IgD-negative memory B cell (primary cell): ENCODE data around the gene CFAP69. TPM values are rescaled to one million over a fixed set of nuclear protein-coding genes. Genes with fewer than 3 reads are reported as not detected.
"Not testable (repeated sequence)": the region's sequence is repeated elsewhere in the genome, so short reads cannot be mapped to it uniquely, and the experiment has no call there.

Experiments
- H3K27ac Mint-ChIP-seq, 3 donors: one replicate each; pipeline ENCODE4 v1.8.0; 2020 to 2022; ENCODE audit warnings: mild to moderate bottlenecking in 3 of 3, mixed read lengths in 3 of 3, moderate library complexity in 1 of 3
- H3K27me3 Mint-ChIP-seq: one replicate; pipeline ENCODE4 v1.8.0; 2021; ENCODE audit warnings: mixed read lengths
- H3K36me3 Mint-ChIP-seq: one replicate; pipeline ENCODE4 v1.8.0; 2020; ENCODE audit warnings: mild to moderate bottlenecking, mixed read lengths
- H3K4me1 Mint-ChIP-seq, 3 donors: one replicate each; pipeline ENCODE4 v1.8.0; 2020 to 2022; ENCODE audit warnings: mixed read lengths in 3 of 3, mild to moderate bottlenecking in 1 of 3
- H3K4me3 Mint-ChIP-seq, 4 donors: one replicate each; pipeline ENCODE4 v1.8.0; 2020 to 2022; ENCODE audit warnings: mild to moderate bottlenecking in 4 of 4, mixed read lengths in 4 of 4, moderate library complexity in 3 of 4
- H3K9me3 Mint-ChIP-seq, 3 donors: one replicate each; pipeline ENCODE4 v1.8.0; 2020 to 2021; ENCODE audit warnings: mixed read lengths in 3 of 3, mild to moderate bottlenecking in 1 of 3
- polyA plus RNA-seq: library from polyadenylated mRNA; unstranded; fragments of 300-500 nt; fragmentation: Illumina TruSeq; gene quantifications from one replicate; pipeline ENCODE4 v1.2.3, GENCODE V29; 2021

Gene CFAP69
- polyA plus RNA-seq, 1 donor from 2014 or later, result 0.54 TPM

DNA sequence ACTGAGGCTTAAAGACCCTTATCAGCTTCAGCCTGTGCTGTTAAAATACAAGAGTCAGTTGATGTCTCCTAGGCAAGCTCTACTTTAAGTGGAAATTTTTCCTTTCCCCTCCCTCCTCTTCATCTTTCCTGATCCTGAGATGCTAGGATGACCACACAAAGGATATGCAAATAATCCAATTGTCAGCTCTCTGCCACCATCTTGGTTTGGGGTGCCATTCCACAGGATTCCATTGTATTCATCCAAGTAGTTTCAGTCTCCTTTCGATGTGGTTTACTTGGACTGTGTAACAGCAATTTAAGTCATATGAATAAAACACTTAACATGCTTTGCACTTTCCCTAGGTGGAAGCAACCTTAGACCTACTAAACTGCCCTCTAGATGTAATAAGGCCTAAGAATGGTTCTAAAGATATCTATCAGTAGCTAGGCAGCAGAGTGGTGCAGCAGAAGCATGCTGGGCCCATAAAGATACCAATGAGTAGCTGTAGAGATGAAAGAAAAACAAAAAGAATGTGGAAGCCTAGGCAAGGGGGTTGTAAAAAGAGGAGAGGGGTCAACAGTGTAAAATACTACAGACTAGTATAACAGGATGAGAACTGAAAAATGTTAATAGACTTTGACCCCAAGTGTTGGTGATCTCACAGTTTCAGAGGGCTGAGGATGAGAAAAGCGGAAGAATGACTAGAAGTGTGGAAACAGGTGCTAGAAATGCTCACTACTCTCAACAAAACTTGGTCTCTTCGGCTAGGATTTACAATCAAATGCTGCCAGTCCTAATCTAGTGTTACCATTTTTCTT lies 2.4 kb upstream of the CFAP69 start:
- H3K4me1 Mint-ChIP-seq, result peaks cover 22 to 31% (median 25%) of the 10 kb centered on the region in 3 donors
- H3K27ac Mint-ChIP-seq, result peak overlapping the region in 1 of 3 donors; percentile 74
- peak overlapping the region in 1 of 4 donors; percentile 60 for H3K4me3 Mint-ChIP-seq
- H3K36me3 Mint-ChIP-seq, result peaks cover 4% of the 10 kb centered on the region
- no peaks in the 10 kb centered on the region for H3K9me3 Mint-ChIP-seq
- H3K27me3 Mint-ChIP-seq, result peaks cover 12% of the 10 kb centered on the region

GRCh38 chr7:90243556-90243955 lies 1.4 kb upstream of the CFAP69 start:
- Mint-ChIP-seq H3K27ac (peak overlapping the region; percentile 10 to 74 (median 72)), H3K4me1 (peaks cover 22 to 27% (median 25%) of the 10 kb centered on the region in 3 donors), H3K9me3 (no peaks in the 10 kb centered on the region), H3K4me3 (peak overlapping the region in 3 of 4 donors; percentile 63 to 91 (median 91)), H3K36me3 (peaks cover 4% of the 10 kb centered on the region), H3K27me3 (peaks cover 12% of the 10 kb centered on the region)

- H3K27ac Mint-ChIP-seq, result peak overlapping the region; percentile 40 to 88 (median 72)
- peaks cover 4% of the 10 kb centered on the region for H3K36me3 Mint-ChIP-seq
- peaks cover 24 to 25% (median 24%) of the 10 kb centered on the region in 3 donors for H3K4me1 Mint-ChIP-seq
- no peaks in the 10 kb centered on the region for H3K9me3 Mint-ChIP-seq
- peaks cover 12% of the 10 kb centered on the region for H3K27me3 Mint-ChIP-seq
- peak overlapping the region; percentile 91 to 95 (median 92) for H3K4me3 Mint-ChIP-seq
Measured at GRCh38 chr7:90244565-90244908, 437 bp upstream of the CFAP69 start.

- peaks cover 4% of the 10 kb centered on the region for H3K36me3 Mint-ChIP-seq
- peak overlapping the region; percentile 91 to 95 (median 92) for H3K4me3 Mint-ChIP-seq
- peaks cover 19% of the 10 kb centered on the region for H3K27me3 Mint-ChIP-seq
- H3K4me1 Mint-ChIP-seq, result peaks cover 22 to 25% (median 24%) of the 10 kb centered on the region in 3 donors
- no peaks in the 10 kb centered on the region for H3K9me3 Mint-ChIP-seq
- peak overlapping the region in 2 of 3 donors; percentile 40 to 72 for H3K27ac Mint-ChIP-seq
Measured at GRCh38 chr7:90246171-90246570, 1.2 kb downstream of the CFAP69 start.

DNA sequence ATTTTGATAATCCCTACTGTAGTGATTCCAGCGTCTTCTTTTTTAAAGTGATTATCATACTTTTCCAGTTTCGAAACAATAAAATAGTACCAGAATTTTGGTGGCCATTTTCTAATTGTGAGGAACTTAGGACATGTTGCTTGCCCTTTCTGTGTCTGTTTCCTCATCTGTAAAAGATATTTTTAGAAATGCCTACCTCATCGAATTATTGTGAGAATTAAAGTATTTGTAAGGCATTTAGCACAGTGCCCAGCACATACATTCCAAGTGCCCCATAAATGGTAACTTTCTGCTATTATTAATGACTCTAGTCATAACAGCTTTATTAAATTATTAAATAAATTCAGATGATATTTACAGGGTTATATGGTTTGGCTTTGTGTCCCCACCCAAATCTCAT lies 3.7 kb downstream of the CFAP69 start:
- Mint-ChIP-seq H3K9me3 (no peaks in the 10 kb centered on the region), H3K27ac (peak overlapping the region in 1 of 3 donors; percentile 64), H3K36me3 (peaks cover 4% of the 10 kb centered on the region), H3K4me1 (peaks cover 15 to 17% (median 16%) of the 10 kb centered on the region in 3 donors), H3K27me3 (peaks cover 19% of the 10 kb centered on the region), H3K4me3 (peak overlapping the region in 1 of 4 donors; percentile 42)

DNA sequence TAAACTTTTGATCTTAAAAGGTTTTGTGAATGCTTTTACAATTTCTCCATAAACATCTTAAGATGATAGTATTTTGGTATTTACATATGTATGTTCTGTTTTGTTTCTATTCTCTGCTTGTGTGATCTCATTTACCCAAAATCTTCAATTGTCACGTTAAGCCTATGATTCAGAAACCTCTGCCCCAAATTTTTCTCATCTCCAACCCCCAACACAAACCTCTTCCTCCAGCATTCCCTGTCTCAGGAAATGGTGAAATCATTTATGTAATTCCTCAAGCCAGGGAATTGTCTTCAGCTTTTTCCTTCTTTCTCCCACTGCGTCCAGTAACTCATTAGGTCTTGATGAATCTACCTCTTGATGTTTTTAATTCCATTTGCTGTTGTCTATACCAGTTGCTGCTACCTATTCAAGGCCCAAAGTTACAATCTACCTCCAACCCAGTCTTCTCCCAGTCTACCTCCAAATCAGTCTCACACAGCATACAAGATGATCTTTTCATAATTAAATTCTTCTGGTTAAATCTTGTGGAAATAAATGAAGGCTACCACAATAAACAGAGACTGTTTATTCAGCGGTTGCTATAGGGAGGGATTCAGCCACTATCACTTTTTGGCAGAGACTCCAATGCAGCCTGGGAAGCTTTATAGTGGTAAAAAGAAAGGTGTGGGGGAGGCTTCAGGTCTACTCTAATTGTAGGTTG lies 5.8 kb downstream of the CFAP69 start:
- H3K27me3 Mint-ChIP-seq, result peaks cover 20% of the 10 kb centered on the region

GRCh38 chr7:90251304-90251635 lies 6.3 kb downstream of the CFAP69 start:
- peaks cover 16% of the 10 kb centered on the region for H3K27me3 Mint-ChIP-seq
- no peak overlapping the region for H3K4me3 Mint-ChIP-seq
- H3K4me1 Mint-ChIP-seq, result peaks cover 0 to 3% (median 1%) of the 10 kb centered on the region in 3 donors
- no peaks in the 10 kb centered on the region for H3K9me3 Mint-ChIP-seq
- H3K36me3 Mint-ChIP-seq, result peaks cover 2% of the 10 kb centered on the region
- H3K27ac Mint-ChIP-seq, result no peak overlapping the region

More for the DNA sequence above, 5.8 kb downstream of the CFAP69 start:
- Mint-ChIP-seq H3K36me3 (peaks cover 2% of the 10 kb centered on the region), H3K4me1 (peaks cover 3 to 5% (median 3%) of the 10 kb centered on the region in 3 donors), H3K4me3 (peak overlapping the region in 1 of 4 donors; percentile 9), H3K27ac (no peak overlapping the region), H3K9me3 (no peaks in the 10 kb centered on the region)

- H3K4me3 Mint-ChIP-seq, H3K4me1 Mint-ChIP-seq, H3K27me3 Mint-ChIP-seq, H3K36me3 Mint-ChIP-seq, H3K9me3 Mint-ChIP-seq, H3K27ac Mint-ChIP-seq: not testable (repeated sequence)
Measured at GRCh38 chr7:90256011-90256410, 11.0 kb downstream of the CFAP69 start.

- Mint-ChIP-seq H3K9me3 (no peaks in the 10 kb centered on the region), H3K27me3 (peaks cover 3% of the 10 kb centered on the region), H3K27ac (no peak overlapping the region), H3K4me1 (no peaks in the 10 kb centered on the region), H3K4me3 (no peak overlapping the region), H3K36me3 (peaks cover 4% of the 10 kb centered on the region)
Measured at GRCh38 chr7:90256778-90257177, 11.8 kb downstream of the CFAP69 start.

DNA sequence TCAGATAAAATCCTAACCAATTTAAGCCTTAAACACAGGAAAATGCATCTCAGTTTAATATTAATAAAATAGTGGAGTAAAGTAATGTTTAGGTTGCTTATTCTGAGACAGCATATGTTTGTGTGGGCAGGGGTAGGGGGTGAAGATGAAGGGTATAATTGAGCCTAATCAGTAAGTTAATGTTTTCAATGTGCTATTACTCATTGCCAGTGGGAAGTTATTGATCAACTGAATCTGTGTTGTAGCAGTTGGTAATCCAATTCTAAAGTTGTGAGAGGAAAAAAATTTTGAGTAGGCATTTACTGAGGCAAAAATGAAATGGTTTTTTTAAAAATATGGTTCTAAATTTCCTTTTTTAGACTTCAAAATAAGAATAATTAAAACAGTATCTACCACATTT lies 16.5 kb downstream of the CFAP69 start:
- Mint-ChIP-seq H3K36me3 (peaks cover 4% of the 10 kb centered on the region), H3K27me3 (no peaks in the 10 kb centered on the region), H3K4me3 (no peak overlapping the region), H3K4me1 (no peaks in the 10 kb centered on the region), H3K27ac (no peak overlapping the region), H3K9me3 (no peaks in the 10 kb centered on the region)

DNA sequence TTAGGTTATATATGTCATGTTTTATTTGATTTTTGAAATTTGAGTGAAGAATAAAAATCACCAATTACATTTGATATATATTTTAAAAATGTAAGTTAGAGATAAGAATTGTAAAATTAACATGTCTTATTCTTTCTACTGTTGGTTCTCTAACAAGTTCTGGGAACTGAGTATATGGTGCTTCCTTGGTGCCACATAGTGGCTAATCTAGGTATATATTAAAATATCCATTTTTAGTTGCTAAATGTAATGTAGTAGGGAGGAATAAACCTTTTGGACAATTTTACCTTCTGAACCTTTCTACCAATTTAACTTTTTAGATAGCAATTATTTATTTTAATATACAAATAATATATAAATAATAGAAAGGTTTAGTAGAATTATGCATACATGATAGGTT lies 17.5 kb downstream of the CFAP69 start:
- Mint-ChIP-seq H3K9me3 (no peaks in the 10 kb centered on the region), H3K27me3 (no peaks in the 10 kb centered on the region), H3K27ac (no peak overlapping the region), H3K4me1 (no peaks in the 10 kb centered on the region), H3K36me3 (peaks cover 4% of the 10 kb centered on the region), H3K4me3 (no peak overlapping the region)

DNA sequence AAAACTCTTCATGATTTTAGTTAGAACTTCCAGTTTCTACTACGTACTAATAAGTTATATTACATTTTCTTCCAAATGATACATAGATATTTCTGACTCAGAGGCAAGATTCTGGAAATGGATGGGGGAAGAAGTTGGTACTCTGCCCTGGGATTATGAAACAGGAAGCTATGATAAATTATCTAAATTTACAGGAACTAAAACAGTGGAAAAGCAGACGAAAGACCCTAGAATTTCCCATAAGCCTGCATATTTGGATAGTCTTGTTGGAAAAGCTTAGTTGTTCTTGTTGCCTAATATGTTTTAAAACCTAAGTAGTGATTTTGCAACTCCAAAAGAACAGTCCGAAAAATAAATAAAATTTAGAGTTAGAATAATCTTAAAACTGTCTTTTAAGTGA lies 21.8 kb downstream of the CFAP69 start:
- no peaks in the 10 kb centered on the region for H3K36me3 Mint-ChIP-seq
- H3K27me3 Mint-ChIP-seq, result no peaks in the 10 kb centered on the region
- no peak overlapping the region for H3K27ac Mint-ChIP-seq
- no peaks in the 10 kb centered on the region for H3K4me1 Mint-ChIP-seq
- H3K9me3 Mint-ChIP-seq, result no peaks in the 10 kb centered on the region
- no peak overlapping the region for H3K4me3 Mint-ChIP-seq

- no peak overlapping the region for H3K27ac Mint-ChIP-seq
- H3K4me1 Mint-ChIP-seq, result no peaks in the 10 kb centered on the region
- H3K27me3 Mint-ChIP-seq, result no peaks in the 10 kb centered on the region
- H3K9me3 Mint-ChIP-seq, result no peaks in the 10 kb centered on the region
- no peaks in the 10 kb centered on the region for H3K36me3 Mint-ChIP-seq
- H3K4me3 Mint-ChIP-seq, result no peak overlapping the region
Measured at GRCh38 chr7:90267263-90267858, 22.4 kb downstream of the CFAP69 start.

DNA sequence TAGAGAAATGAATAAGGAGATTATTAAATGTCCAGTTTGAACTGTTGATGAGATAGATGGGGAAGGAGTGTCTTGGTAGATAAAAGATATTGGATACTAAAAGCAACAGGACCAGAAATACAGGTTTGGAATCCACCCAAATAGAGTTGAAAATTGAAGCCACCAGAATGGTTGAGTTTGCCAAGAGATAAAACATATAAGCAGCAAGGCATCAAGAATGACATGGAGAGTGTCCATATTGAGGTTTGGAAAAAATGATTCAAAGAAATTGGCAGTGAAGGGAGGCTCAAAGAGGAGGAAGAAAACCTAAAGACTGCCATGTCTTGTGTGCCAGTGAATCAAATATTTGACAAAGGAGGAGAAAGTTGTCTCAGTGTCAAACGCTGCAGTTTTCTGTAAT lies 24.2 kb downstream of the CFAP69 start:
- H3K4me1 Mint-ChIP-seq, result no peaks in the 10 kb centered on the region
- no peak overlapping the region for H3K4me3 Mint-ChIP-seq
- no peaks in the 10 kb centered on the region for H3K36me3 Mint-ChIP-seq
- H3K27ac Mint-ChIP-seq, result no peak overlapping the region
- no peaks in the 10 kb centered on the region for H3K9me3 Mint-ChIP-seq
- H3K27me3 Mint-ChIP-seq, result no peaks in the 10 kb centered on the region

- H3K4me1 Mint-ChIP-seq, result no peaks in the 10 kb centered on the region
- H3K4me3 Mint-ChIP-seq, result no peak overlapping the region
- H3K27ac Mint-ChIP-seq, result no peak overlapping the region
- no peaks in the 10 kb centered on the region for H3K36me3 Mint-ChIP-seq
- no peaks in the 10 kb centered on the region for H3K27me3 Mint-ChIP-seq
- no peaks in the 10 kb centered on the region for H3K9me3 Mint-ChIP-seq
Measured at GRCh38 chr7:90270431-90271178, 25.6 kb downstream of the CFAP69 start.
